Esophagus muscularis mucosa (tissue), 4 donors: Measurements from ENCODE around the gene PTPRT. TPM values are rescaled to one million over a fixed set of nuclear protein-coding genes. Genes with fewer than 3 reads are reported as not detected.

Experiments
- DNase-seq: peaks from one replicate; pipeline ENCODE4 v3.0.0-alpha.2; 2017; ENCODE audit errors: extremely low spot score
- H3K27ac ChIP-seq, 4 donors: fragments of 200-600 bp; sonication (generic); replicated peaks in 1 of 4; 1 replicate in 3 of 4; 2 replicates in 1 of 4; pipeline ENCODE4 v1.5.1; 2016 to 2019; ENCODE audit warnings: mild to moderate bottlenecking in 1 of 4
- H3K27me3 ChIP-seq, 4 donors: fragments of 200-600 bp; sonication (generic); one replicate each; pipeline versions ENCODE4 v1.5.1 to v1.6.0; 2016 to 2019
- H3K36me3 ChIP-seq, 4 donors: fragments of 200-600 bp; sonication (generic); one replicate each; pipeline ENCODE4 v1.5.1; 2016 to 2019
- H3K4me1 ChIP-seq, 4 donors: fragments of 200-600 bp; sonication (generic); one replicate each; pipeline ENCODE4 v1.5.1; 2016 to 2019
- H3K4me3 ChIP-seq, 4 donors: fragments of 200-600 bp; sonication (generic); 1 replicate in 2 of 4; 2 replicates in 2 of 4; pipeline ENCODE4 v1.5.1; 2016 to 2019; ENCODE audit warnings: mild to moderate bottlenecking in 4 of 4, moderate library complexity in 1 of 4
- H3K9me3 ChIP-seq, 4 donors: fragments of 200-600 bp; sonication (generic); 1 replicate in 3 of 4; 2 replicates in 1 of 4; pipeline ENCODE4 v1.5.1; 2016 to 2019
- EP300 ChIP-seq: sonication (generic); formaldehyde crosslinking; IDR thresholded peaks from one replicate; pipeline ENCODE4 v1.6.1; 2017; ENCODE audit warnings: antibody characterized with exemption
- POLR2A ChIP-seq: fragments of 450-650 bp; IDR thresholded peaks from one replicate; pipeline ENCODE4 v1.6.1; 2017; ENCODE audit warnings: antibody characterized with exemption, moderate library complexity, mild to moderate bottlenecking, low read depth
- POLR2AphosphoS5 ChIP-seq, 2 donors: sonication (generic); formaldehyde crosslinking; IDR thresholded peaks; one replicate each; pipeline ENCODE4 v1.6.1; 2017; ENCODE audit warnings: antibody characterized with exemption in 2 of 2
- WGBS: methylation state at CpG from one replicate; pipeline ENCODE4 v1.1.5; 2018; 5-methylcytosine and 5-hydroxymethylcytosine counted together
- intact Hi-C: fragments of 100-400 bp; cut with DNase I; formaldehyde crosslinking; loops from one replicate; pipeline ENCODE4 v1.15.1; 2023
- total RNA-seq, 4 donors: library from RNA; depleted of rRNA; stranded (reverse); fragments of >200 nt; gene quantifications; one replicate each; pipeline versions ENCODE4 v1.1.0 to v1.2.1, GENCODE V29; 2016
- TF ChIP-seq, protein P1 (sequence below), 3 experiments: fragments of 200-600 bp in 2 of 3; fragments of 450-650 bp in 1 of 3; sonication (generic) in 2 of 3; IDR thresholded peaks; one replicate each; pipeline ENCODE4 v1.5.1; 2017 to 2019; ENCODE audit warnings: antibody characterized with exemption in 3 of 3, mild to moderate bottlenecking in 2 of 3, moderate library complexity in 1 of 3

PTPRT gene
- total RNA-seq, 4 donors from 2014 or later = 0.06 to 0.39 TPM; not detected in 2

DNA sequence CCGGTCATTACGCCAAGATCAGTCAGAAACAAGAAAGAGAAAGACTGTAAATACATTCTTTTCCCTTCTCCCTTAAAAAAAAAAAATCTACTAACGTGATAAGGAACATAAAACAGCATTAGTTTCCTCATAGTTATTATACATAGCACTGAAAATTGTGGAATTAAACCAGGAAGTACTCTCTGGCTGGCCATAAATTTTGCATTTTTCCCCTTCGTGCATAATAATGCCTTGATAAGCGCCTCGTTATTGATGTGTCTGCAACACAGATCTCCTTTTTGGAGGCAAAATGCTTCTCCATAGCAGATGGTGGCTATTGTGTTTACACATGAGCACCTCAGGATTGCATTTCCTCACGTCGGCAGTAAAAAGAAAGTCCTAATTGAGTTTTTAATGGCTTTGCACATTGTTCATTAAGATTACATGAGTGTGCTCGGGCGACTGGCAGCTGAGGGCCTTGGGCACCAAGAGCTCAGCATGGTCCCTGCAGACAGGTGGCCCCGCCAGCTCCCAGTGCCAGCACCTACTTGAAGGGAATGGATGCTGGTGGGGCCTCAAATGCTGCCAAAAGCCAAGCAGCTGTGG, 394.5 kb downstream of the PTPRT start:
- Histone ChIP-seq H3K27ac (no peak overlapping the region), H3K4me1 (no peaks in the 10 kb centered on the region), H3K9me3 (peaks cover 0 to 6% (median 1%) of the 10 kb centered on the region in 4 donors), H3K36me3 (no peaks in the 10 kb centered on the region), H3K27me3 (no peaks in the 10 kb centered on the region), H3K4me3 (no peak overlapping the region)
- intact Hi-C loops = no loop called here
- no peak for DNase-seq
- TF ChIP-seq, protein P1, sequence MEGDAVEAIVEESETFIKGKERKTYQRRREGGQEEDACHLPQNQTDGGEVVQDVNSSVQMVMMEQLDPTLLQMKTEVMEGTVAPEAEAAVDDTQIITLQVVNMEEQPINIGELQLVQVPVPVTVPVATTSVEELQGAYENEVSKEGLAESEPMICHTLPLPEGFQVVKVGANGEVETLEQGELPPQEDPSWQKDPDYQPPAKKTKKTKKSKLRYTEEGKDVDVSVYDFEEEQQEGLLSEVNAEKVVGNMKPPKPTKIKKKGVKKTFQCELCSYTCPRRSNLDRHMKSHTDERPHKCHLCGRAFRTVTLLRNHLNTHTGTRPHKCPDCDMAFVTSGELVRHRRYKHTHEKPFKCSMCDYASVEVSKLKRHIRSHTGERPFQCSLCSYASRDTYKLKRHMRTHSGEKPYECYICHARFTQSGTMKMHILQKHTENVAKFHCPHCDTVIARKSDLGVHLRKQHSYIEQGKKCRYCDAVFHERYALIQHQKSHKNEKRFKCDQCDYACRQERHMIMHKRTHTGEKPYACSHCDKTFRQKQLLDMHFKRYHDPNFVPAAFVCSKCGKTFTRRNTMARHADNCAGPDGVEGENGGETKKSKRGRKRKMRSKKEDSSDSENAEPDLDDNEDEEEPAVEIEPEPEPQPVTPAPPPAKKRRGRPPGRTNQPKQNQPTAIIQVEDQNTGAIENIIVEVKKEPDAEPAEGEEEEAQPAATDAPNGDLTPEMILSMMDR (IDR thresholded peaks at IDR 0.05) = no peak
- TF ChIP-seq POLR2AphosphoS5 (IDR thresholded peaks at IDR 0.05) (no peak), POLR2A (no peak), EP300 (no peak)
- 73% methylated on average over 11 of the region's 11 CpGs for WGBS

DNA sequence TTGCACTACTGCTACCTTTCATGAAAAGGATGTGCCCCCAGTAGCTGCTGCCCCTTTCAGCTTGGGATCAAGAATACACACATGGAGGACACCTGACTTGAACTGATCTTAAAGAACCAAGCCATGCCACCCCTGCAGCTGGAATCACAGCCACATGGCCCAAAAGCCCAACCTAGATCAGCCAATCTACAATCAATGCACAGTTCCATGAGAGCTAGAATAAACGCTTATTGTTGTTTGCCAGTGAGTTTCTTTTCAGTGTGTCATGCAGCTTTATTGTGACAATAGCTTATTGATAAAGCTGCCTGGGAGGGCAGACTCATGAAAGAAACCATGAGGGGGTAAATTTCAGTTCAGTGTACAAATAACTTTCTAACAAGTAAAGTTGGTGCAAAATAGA, 397.7 kb downstream of the PTPRT start:
- H3K36me3 ChIP-seq = no peaks in the 10 kb centered on the region
- H3K9me3 ChIP-seq = no peaks in the 10 kb centered on the region
- DNase-seq = no peak
- intact Hi-C loops = no loop called here
- H3K27ac ChIP-seq = no peak overlapping the region
- TF ChIP-seq, protein P1 (IDR thresholded peaks at IDR 0.05) = no peak
- TF ChIP-seq POLR2A (no peak), EP300 (no peak), POLR2AphosphoS5 (IDR thresholded peaks at IDR 0.05) (no peak)
- WGBS = 88% methylated on average over 1 of the region's 1 CpG
- no peak overlapping the region for H3K4me3 ChIP-seq
- no peaks in the 10 kb centered on the region for H3K4me1 ChIP-seq
- no peaks in the 10 kb centered on the region for H3K27me3 ChIP-seq

DNA sequence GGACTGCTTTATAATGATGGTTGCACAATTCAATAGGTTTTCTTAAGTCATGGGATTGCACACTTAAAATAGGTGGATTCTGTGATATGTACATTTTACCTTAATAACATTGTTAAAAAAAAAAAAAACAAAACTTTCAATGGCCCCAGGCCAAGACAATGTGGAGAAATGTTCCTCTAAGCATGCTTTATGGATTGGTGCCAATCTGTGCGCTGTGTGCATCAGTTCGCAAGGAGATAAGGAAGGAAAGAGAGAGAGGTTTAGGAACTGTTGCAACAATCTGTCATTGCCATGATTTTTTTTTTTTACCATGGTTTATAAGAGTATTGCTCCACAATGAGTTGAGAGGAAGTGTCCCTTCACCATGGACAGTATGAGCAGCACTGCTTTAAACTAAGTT, 399.6 kb downstream of the PTPRT start:
- no peak for DNase-seq
- WGBS = 16% methylated on average over 2 of the region's 2 CpGs
- Histone ChIP-seq H3K4me1 (no peaks in the 10 kb centered on the region), H3K27ac (no peak overlapping the region), H3K27me3 (no peaks in the 10 kb centered on the region), H3K9me3 (no peaks in the 10 kb centered on the region), H3K4me3 (no peak overlapping the region), H3K36me3 (no peaks in the 10 kb centered on the region)
- TF ChIP-seq EP300 = no peak
- no peak for TF ChIP-seq POLR2A
- TF ChIP-seq, protein P1 (IDR thresholded peaks at IDR 0.05) = no peak
- no peak for TF ChIP-seq POLR2AphosphoS5 (IDR thresholded peaks at IDR 0.05)
- intact Hi-C loops = no loop called here

GRCh38 chr20:42788707-42789106, 401.0 kb downstream of the PTPRT start:
- H3K27ac ChIP-seq = no peak overlapping the region
- intact Hi-C loops = no loop called here
- no peak for DNase-seq
- no peaks in the 10 kb centered on the region for H3K4me1 ChIP-seq
- WGBS = 77% methylated on average over 5 of the region's 5 CpGs
- TF ChIP-seq, protein P1 (IDR thresholded peaks at IDR 0.05) = no peak
- no peak for TF ChIP-seq EP300
- no peak for TF ChIP-seq POLR2A
- TF ChIP-seq POLR2AphosphoS5 (IDR thresholded peaks at IDR 0.05) = no peak
- no peaks in the 10 kb centered on the region for H3K36me3 ChIP-seq
- H3K4me3 ChIP-seq = no peak overlapping the region
- H3K27me3 ChIP-seq = no peaks in the 10 kb centered on the region
- no peaks in the 10 kb centered on the region for H3K9me3 ChIP-seq

DNA sequence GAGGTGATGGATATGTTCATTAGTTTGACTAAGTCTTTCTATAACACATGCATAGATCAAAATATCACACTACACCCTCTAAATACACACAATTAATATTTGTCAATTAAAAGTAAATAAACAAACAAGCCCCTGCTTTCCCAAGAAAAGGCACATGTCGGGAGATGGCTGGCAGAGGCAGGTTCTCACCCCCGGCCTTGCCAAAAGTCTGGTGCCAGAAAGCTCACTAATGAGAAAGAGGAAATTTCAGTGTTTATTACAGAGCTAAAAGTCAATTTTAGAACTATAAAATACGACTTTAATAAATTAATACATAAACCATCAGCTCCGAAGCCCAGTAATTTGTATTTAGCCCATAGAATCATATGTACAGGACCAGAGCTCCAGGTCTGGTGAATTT, 404.7 kb downstream of the PTPRT start:
- Histone ChIP-seq H3K4me3 (no peak overlapping the region), H3K27me3 (no peaks in the 10 kb centered on the region), H3K27ac (no peak overlapping the region), H3K36me3 (no peaks in the 10 kb centered on the region), H3K9me3 (no peaks in the 10 kb centered on the region), H3K4me1 (no peaks in the 10 kb centered on the region)
- intact Hi-C loops = no loop called here
- 81% methylated on average over 4 of the region's 4 CpGs for WGBS
- TF ChIP-seq POLR2A = no peak
- TF ChIP-seq, protein P1 (IDR thresholded peaks at IDR 0.05) = no peak
- no peak for TF ChIP-seq EP300
- TF ChIP-seq POLR2AphosphoS5 (IDR thresholded peaks at IDR 0.05) = no peak
- no peak for DNase-seq
